Prostate gland (tissue), 2 donors: ENCODE measurements around the gene MAP4K4.

Experiments
- CTCF ChIP-seq, 4 experiments: fragments of 200-600 bp in 2 of 4; fragments of 450-650 bp in 2 of 4; sonication (generic) in 2 of 4; IDR thresholded peaks; 1 replicate in 3 of 4; 2 replicates in 1 of 4; pipeline ENCODE4 v1.5.1; 2016 to 2019; ENCODE audit warnings: antibody characterized with exemption in 4 of 4, mild to moderate bottlenecking in 2 of 4, moderate library complexity in 2 of 4
- POLR2A ChIP-seq: fragments of 450-650 bp; IDR thresholded peaks from one replicate; pipeline ENCODE4 v1.6.1; 2016; ENCODE audit warnings: antibody characterized with exemption, mild to moderate bottlenecking
- POLR2AphosphoS5 ChIP-seq: sonication (generic); formaldehyde crosslinking; IDR thresholded peaks from one replicate; pipeline ENCODE4 v1.6.1; 2017; ENCODE audit warnings: antibody characterized with exemption

GRCh38 chr2:101776172-101777043 is 78.9 kb downstream of the MAP4K4 start:
- no peak for TF ChIP-seq POLR2A
- TF ChIP-seq CTCF (IDR thresholded peaks at IDR 0.05) = no peak
- no peak for TF ChIP-seq POLR2AphosphoS5
